ENCODE data around the gene SLC28A3.

GRCh38 chr9:84271531-84271900 is 69.0 kb downstream of the SLC28A3 start:
- TF ChIP-seq CTCF (conservative IDR thresholded peaks at IDR 0.05; ENCODE audit: low read depth, low read length) (no peak), EZH2 (IDR thresholded peaks at IDR 0.05; ENCODE audit: borderline replicate concordance, low read depth, low read length, poor library complexity, severe bottlenecking) (no peak)
